Breast epithelium (tissue), 3 donors: Measurements from ENCODE around the gene LMO1.

Experiments
- POLR2A ChIP-seq: fragments of 450-650 bp; IDR thresholded peaks from one replicate; pipeline ENCODE4 v1.6.1; 2016; ENCODE audit warnings: antibody characterized with exemption, mild to moderate bottlenecking, moderate library complexity
- POLR2AphosphoS5 ChIP-seq, 3 donors: sonication (generic); formaldehyde crosslinking; IDR thresholded peaks; one replicate each; pipeline ENCODE4 v1.6.1; 2017; ENCODE audit warnings: antibody characterized with exemption in 3 of 3

DNA sequence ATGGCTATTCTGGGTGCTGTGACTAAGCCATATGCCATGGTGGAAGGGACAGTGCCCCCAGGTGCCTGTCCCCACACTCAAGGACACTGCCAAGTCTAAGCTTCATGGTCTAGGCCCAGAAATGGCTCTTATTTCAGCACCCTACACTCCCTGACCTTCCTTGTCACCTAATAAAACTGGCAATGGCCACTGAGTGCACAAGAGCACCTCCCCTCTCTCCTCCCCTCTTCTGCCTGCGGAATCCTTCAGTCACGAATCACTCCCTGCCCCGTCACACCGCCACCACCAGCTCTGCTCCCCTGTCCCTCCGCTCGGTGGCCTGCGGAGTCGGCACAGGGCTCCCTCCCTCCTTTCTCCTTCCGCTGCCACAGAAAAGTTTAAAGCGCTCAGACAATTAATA lies 19.0 kb upstream of the LMO1 start:
- TF ChIP-seq POLR2AphosphoS5 (IDR thresholded peaks at IDR 0.05): no peak
- no peak for TF ChIP-seq POLR2A
